Measurements from ENCODE around the gene VCAM1. TPM values are rescaled to one million over a fixed set of nuclear protein-coding genes. Genes with fewer than 3 reads are reported as not detected.
A peak's percentile ranks its signal among the peaks of the same experiment; 100 is the strongest.

Gene VCAM1
- total and polyA plus RNA-seq, 2 of the 8 experiments (the other 6 are each of a cell fraction or from before 2014, with no cell fraction given), result 0.21 TPM; not detected in 1

- TF ChIP-seq RAD21 (IDR thresholded peaks at IDR 0.05 in 1 of 2, conservative IDR thresholded peaks at IDR 0.05 in 1 of 2; ENCODE audit: low read depth in 2 of 2, low read length in 2 of 2) (peak; percentile 55 to 68), USF2 (IDR thresholded peaks at IDR 0.05; ENCODE audit: low read length) (no peak), SAP30 (IDR thresholded peaks at IDR 0.05; ENCODE audit: insufficient read depth, insufficient replicate concordance, low read length) (no peak), SP4 (IDR thresholded peaks at IDR 0.05; ENCODE audit: low read length) (no peak)
These were observed 30.7 kb downstream of the VCAM1 start (continued) for GRCh38 chr1:100750005-100750885.

All from H1 (cell line).